ENCODE data around the gene GINS2.

The GINS2 gene

DNA sequence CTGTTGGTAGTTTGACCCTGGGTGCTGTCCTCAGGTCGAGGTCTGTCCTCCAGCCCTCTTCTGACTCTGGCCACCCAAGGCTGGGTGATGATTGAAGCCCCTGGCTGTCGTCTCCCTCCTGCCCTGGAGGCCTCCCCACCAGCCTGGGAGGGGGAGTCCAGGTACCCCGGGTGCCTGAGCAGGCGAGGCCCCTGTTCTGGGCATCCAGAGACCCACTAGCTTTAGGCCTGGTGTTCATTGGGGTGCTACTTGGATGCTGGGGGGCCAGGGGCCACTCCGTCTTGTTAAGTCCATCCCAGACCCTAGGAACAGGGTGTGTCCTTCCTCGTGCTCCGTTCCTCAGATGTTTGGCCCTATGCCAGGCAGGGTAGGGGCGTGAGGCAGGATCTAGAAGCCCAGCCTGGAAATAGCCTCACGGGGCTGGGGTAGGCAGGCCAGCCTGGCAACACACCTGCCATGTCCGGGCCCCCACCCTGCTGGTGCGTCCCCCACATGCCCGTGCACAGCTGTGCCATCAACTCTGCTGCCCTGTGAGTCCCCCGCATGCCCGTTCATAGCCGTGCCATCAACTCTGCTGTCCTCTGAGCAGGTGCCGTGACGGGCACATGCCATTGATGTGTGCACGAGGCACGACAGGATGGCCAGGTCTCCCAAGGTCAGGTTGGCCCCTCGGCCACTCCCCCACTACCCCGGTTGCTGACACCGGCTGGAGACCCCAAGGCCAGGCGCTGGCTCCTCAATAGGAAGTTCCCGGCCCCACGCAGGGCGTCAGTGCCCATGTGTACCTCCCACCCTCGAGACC is 36.9 kb downstream of the GINS2 start:
- no peak for DNase-seq

DNA sequence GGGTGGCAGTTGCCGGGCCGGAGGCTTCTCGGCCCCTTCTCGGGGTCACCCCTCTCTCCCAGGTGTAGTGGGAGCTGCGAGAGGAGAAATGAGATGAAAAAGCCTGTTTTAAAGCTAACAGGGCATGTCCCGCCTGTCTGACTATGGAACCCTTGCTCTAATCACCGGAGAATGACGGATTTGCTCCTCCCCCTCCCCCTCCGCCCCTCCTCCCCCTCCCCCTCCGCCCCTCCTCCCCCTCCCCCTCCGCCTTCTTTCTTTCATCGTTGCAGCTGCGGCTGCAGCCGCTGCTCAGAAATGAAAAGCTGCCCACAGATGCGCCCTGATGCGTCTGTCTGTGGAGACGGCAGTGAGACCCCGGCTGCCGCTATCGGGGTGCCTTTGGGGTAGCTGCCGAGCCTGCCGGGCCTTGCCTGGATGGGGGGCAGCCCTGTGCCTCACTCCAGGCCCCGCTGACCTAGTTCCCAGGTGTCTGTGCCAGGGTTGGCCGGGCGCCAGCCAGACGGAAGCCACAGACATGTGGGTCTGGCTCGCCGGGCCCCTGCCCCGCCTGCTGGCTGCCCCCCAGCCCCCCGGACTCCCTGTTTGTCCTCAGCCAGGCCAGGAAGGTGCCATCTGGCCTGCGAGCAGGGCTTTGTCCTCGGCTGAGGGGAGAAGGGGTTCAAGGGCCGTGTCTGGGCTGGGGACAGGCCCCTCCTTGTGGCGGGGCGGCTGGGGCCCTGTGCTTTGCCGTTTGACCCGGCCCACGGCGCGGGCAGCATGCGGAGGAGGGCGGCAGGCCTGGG is 37.7 kb downstream of the GINS2 start:
- DNase-seq: no peak

DNA sequence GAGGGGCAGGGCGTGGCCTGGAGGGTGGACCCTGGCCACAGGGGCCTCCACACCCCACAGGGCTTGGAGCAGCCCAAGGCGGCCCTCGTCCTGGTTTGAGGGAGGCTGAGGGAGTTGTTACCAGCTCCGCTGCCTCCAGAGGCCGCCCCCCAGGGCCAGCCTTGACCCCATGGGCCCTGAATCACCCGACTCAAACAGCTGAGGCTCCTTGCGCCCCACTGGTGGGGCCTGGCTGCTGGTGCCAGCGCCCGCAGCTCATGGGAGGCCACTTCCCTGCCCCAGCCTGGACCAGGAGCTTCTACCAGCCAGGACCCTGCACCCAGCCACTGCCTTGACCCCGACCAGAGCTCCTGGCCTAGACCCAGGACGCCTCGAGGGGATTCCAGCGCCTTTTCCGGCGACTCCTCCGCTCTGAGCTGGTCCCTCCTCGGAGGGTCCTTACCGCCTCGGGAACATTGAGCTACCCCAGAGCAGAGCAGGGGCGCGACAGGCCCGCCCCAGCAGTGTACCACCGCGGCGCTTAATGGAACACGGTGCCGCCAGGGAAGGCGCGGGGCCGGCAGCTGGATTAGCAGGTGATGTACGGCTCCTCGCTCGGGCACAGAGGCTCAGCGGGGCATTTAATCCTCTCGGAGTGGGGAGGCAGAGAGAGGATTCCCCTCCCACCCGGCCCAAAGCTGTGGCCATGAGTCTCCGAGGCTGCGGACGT is 38.5 kb downstream of the GINS2 start:
- DNase-seq: no peak

DNA sequence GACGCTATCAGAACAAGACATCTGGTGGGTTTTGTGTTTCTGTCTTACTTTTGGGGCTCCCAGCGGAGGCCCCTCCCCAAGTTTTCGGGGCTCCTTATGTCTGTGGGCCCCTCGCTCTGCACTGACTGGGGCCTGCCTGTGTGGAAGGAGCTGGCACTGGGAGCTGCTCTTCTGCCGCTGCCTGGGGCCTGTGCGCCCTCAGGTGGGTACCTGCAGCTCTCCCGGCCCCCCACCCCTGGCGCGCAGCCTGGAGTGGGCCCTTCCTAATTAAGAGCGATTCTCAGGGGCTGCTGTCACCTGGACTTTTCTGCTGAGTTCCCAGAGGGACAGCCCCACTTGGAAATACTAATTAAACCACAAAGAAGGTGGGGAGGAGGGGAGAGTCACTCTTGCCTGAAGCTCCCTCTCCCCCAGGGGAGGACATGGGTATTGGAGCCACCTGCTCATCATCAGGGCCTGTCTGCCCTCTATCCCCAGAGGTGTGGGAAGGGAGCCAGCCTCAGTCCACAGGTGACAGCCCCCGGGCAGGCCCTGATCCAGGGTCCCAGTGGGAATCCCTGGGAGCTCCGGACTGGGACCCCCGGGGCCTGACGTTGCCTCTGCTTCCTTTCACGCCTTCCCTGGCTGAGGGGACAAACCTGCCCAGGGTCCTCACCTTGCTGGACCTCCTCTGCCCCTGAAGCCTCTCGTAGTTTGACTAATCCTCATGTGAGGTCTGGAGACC is 39.2 kb downstream of the GINS2 start:
- no peak for DNase-seq

DNA sequence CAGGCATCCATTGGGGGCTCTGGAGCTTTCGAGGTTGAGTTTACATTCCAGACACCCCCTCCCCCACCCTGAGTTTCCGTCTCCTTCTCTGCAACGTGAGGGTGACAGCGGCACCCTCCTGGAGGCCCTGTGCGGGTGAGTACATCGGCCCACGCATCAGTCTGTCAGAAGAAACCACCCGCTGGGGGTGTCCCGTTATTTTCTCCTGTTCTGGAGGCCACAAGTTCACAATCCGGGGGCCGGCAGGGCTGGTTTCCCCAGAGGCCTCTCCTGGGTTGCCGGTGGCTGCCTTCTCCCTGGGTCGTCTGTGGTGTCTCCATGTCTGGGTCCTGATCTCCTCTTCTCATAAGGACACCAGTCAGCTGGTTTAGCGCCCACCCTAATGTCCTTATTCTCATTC is 39.9 kb downstream of the GINS2 start:
- no peak for DNase-seq

DNA sequence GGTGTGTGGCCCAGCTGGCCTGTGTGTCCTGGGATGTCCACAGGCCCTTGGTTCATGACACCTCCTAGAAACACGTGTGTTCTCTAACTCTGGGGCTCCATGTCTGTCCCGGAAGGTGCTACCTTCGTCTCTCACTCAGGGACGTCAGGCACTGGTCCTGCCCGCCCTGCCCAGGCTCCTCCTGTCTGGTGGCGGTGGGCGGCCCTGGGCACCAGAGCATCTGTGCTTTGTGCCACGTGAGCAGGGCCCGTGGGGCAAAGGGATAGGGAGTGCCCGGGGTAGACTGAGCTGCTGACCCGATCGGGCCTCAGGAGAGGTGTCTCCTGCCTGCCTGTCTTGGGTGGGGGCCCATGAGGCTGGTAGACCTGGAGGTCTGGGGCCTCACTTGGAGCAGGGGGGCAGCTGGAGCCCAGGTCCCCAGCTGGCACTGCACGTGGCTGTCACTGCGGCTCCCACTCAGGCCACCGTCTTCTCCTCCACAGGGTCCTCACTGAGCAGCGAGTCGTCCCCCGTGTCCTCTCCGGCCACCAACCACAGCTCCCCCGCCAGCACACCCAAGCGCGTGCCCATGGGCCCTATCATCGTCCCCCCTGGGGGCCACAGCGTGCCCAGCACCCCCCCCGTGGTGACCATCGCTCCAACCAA is 40.6 kb downstream of the GINS2 start:
- DNase-seq: no peak

DNA sequence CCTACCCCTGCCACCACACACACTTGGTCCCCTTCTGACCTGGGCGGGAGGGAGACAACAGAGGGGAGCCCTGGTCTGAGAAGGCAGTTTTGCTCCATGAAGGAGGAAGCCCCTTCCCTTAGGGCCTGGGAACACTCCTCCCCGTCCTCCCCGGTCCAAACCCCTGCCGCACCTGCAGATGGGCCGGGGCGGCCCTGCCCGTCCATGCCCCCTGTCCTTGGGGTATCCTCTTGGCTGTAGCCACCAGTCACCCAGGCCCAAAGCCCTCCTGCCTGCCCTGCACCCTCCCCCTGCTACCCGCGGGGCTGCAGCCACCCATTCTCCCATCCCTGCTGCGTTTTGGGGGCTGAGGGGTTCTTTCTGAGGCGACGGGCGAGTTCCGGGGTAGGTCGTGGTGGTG is 41.8 kb downstream of the GINS2 start:
- DNase-seq: no peak

DNA sequence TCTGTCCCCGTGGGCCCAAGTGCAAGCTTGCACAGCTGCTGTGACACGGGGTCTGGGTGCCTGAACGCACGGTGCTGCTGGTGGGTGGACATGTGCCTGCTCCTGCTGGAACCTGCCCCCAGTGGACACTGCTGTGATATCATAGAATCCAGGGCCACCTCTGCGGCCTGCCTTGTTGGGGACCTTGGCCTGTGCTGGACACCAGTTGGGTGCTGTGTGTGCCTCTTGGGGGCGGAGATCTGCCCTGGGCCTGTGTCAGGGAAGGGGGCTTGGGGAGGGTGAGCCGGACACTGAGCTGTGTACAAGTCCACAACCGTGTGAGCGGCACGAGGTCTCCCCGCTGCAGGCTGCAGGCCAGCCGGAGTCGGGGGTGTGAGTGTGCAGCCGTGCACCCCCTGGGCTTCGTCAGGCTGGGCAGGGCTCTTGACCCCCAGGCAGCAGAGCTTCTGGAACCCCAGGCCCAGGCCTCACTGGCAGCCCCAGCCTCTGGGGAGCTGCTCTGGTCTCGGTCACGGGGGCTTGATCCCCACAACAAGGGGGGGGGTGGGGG is 42.3 kb downstream of the GINS2 start:
- no peak for DNase-seq

DNA sequence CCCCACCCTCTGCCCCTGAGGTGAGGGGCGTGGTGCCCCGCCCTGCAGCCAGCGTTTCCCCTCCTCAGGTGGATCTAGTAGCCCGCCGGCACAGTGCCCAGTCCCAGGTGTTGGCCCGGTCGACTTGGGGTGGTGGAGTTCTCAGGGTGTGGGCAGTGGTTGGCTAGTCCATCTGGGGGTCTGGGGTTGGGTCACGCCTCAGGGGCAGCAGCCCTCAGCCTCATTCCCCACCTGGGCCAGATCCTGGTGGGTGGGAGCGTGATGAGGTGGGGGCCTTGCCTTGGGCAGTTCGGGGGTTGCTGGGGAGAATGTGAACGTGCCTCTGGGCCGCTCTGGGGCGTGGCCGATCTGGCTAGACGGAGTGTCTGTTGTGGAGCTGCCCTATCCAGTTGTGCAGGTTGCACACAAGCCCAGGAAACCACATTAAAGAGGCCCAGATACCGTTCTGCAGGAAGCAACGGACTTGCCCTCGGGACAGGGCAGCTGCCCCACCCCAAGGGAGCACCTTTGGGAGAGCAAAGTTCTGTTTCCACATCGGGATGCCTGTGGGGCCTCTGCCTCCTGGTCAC is 43.6 kb downstream of the GINS2 start:
- no peak for DNase-seq

DNA sequence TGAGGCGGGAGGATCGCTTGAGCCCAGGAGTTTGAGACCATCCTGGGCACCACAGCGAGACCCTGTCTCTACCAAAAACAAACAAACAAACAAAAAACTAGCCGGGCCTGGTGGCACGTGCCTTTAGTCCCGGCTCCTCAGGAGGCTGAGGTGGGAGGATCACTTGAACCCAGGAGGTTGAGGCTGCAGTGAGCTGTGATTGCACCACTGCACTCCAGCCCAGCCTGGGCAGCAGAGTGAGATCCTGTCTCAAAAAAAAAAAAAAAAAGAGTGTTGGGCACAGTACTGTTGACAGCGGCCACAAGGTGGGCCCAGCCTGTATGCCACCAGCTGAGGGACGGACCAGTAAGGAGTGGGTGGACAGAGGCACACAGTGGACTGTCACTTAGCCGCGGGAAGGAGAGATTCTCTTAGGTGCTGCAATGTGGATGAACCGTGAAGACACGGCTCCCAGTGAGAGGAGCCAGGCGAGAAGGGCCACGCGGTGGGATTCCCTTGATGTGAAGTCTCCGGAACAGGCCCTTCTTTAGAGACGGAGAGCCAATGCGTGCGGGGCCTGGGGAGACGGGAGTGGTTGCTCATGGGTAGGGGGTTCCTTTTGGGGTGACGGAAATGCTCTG is 44.6 kb downstream of the GINS2 start:
- DNase-seq: no peak

DNA sequence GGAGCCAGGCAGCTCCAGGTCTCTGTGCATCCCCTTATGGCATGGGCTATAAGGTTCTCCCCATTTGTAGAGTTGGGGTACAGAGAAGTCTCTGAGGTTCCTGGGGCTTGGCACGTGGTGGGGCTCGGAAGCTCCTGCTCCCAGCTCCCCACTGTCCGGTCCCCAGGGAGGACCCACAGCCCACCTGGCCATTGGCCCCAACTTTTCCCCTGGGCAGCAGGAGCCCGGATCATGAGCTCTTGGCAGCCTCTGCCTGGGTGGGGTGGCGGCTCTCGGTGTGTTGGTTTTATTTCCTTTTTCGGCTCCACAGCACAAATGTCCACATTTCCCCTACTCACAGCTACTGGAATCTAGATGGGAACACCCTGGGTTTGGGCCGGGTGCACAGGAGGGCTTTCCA is 45.1 kb downstream of the GINS2 start:
- DNase-seq: no peak

DNA sequence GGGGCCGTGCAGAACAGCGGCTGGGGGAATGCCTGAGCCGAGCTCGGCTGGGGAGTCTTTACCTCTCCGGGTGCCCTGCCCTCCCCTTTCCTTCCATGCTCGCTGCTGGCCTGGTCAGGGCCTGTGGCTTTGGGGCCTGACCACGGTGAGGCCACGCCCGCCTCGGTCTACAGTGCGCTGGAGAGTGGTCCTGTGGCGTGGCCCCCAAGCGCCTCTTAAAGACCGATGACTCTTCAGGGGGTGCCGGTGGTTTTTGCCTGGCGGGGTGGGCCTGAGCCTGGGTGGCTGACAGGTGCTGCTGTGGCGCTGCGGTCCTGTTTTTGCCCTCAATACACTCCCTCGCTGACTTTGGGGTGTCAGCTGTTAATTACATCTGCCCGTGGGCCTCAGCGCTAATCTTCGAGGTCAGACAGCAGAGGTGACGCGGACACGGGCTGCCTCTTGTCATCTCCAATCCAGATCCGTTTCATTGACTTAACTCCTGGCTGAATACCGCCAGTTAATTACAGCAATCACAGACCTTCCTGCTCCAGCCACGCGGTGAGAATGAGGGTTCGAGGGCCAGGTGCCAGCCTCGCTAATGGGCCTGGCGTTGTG is 45.9 kb downstream of the GINS2 start:
- DNase-seq: no peak

DNA sequence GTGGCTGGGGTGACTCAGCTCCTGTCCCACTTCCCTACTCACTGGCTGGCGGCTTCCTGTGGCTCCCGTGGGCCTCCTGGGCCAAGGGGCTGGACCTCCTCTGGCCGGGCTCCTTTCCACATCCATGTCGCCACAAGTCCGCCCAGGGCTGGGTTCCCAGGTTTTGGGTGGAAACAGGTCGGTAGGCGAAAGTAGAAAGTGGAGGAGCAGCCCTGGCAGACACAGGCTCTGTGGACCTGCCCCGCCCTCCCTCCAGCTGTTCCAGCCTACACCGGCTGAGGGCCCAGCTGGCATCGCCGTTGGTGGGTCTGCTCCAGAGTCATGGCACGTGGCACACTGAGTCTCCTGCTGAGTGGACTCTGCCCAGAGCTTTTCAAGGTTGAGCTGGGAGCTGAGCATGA is 47.0 kb downstream of the GINS2 start:
- DNase-seq: no peak

DNA sequence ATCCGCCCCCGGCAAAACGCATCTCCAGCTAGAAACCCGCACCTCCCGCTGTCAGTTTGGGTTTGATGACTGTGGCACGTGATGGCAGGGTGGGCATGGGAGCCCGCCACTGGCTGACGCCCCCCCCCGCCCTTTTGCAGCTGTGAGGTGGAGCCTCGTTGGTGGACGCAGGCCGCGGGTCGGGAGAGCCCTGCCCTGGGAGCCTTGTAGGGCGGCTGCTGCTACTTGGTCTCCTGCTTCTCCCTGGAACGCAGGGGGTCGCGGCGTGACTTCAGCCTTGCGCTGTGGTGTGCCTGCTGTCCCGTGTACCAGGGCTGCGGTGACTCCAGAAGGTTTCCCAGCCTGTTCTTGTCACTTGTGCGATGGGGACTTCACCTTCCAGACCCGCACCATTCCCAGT is 47.4 kb downstream of the GINS2 start:
- DNase-seq: no peak

DNA sequence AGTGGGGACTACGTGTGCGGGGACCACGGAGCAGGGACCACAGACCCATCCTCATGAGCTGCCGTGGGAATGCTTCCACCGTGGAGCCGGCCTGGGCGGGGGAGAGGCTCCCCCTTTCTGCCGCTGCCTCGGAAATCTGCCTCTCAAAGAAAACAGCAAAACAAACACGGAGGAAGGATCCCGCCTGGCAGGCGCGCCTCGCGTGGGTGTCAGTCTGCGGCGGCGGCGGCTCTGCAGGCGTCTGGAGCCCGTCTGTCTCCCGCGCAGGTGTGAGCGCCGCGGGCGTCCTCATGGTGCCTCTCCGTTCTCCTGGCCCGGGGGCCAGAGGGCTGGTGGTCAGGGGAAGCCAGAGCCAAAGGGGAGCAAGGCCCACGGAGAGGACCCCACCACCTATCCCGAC is 48.2 kb downstream of the GINS2 start:
- no peak for DNase-seq

DNA sequence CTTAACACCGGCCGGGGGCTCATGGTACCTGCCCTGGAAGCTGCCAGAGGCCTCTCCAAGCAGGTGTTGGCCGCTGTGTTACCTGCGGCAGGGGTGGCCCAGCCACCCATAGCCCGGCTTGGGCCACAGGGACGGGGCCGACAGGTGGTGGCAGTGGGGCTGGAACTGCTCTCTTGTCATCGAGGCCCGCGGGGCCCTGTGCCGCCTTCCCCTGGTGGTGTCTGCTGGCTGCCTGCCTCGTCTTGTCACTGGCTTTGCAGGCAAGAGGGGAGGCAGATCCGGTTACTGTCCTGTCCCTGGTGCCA is 48.5 kb downstream of the GINS2 start:
- DNase-seq: no peak

DNA sequence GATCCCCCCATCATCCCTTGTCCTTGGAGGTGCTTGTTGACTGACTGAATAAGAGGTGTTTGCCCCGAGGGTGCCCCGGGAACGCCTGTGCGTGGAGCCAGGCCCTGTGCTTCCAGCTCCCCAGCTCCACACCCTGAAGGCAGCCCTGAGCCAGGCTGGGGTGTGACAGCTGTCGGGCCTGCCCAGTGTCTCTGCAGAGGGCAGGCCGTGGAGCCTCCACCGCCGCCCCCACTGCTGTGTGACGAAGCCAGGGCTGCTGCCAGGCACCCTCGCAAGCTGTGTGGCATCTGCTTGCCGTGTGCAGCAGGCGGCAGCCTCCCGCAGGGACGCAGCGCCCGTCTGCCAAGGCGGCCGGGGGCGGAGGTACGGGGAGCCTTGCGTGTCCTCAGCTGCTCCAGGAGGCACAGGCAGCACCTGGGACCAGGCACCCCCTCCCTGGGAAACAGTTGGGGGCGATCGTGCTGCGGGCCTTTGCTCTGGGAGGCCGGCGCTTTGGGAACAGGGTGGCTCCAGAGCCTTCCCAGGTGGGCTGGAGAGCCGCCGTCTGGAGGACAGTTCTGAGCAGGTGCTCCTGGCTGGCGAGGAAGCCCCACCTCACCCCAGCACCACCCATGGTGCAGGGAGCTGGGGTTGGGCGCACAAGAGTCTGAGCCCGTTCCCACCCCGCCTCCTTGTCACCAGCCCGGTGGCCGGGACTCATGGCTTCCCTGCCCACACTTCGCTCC is 49.1 kb downstream of the GINS2 start:
- DNase-seq: no peak

DNA sequence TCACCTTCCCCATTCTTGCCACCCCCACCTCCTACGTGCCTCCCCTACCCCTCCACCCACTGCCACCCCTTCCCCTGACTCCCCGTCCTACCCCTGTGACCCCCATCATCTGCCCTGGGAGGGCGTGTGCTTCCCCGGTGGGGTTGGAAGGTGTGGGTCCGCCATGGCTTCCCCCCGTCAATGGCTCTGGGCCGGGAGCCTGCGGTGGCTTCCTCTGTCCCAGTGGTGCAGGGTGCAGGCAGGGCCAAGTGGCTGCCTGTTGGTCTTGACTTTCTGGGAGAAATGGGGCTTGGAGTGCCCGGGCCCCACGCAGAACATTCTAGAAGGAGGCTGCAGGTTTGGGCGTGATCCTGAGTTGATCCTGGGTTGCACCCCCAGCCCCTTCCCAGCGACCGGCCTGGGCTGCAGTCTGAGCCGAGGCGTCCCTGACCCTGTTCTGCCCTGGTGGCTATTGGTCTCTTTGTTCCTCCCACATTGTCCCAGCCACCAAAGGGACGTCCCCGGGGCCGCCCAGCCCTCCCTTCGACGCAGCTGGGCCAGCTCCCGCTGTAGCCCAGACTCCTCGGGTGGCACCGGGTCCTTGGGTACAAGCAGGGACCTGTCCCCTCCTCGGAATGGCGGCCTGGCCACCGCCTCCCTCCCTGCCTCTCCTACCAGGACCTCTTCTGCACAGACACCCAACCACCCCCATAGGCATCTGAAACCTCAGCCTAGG is 49.9 kb downstream of the GINS2 start:
- DNase-seq: no peak

DNA sequence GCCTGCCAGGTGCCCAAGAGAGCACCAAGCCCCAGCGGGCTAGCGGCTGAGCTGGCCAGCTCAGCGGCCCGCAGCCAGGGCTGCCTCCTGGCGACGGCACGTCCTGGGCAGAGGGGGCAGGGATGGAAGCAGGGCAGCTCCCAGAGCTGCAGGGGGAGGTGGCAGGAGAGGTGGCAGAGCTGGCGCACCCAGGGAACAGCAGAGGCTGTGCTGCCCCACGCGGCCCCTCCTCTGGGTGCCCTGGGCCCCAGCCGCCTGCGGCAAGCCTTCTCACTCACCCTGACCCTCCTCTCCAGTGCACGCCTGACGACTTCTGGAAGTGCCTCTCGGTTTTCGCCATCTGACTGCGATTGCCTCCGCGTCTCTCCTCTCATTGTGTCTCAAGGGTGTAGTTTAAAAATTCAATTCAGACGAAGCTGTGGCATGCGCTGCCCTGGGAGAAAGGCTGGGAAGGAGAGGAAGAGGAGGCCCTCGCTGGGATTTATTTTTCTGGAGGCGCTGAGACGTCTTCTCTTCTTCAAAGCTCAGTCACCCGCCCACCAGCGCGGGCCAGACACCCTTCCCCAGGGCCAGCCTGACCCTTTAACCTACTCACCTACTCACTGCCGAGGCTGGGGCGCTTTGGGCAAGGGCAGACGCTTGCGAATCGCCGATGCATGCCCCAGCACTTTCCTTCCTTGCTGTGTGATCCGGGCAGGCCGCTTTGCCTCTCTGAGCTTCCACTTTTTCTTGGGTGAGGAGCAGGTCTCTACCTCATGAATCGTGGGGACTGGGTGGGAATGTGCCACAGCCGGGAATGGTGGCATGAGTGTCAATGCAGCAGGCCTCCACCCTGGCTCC is 50.7 kb downstream of the GINS2 start:
- DNase-seq: no peak
